ENCODE results near the gene SPANXN3.

Gene SPANXN3

DNA sequence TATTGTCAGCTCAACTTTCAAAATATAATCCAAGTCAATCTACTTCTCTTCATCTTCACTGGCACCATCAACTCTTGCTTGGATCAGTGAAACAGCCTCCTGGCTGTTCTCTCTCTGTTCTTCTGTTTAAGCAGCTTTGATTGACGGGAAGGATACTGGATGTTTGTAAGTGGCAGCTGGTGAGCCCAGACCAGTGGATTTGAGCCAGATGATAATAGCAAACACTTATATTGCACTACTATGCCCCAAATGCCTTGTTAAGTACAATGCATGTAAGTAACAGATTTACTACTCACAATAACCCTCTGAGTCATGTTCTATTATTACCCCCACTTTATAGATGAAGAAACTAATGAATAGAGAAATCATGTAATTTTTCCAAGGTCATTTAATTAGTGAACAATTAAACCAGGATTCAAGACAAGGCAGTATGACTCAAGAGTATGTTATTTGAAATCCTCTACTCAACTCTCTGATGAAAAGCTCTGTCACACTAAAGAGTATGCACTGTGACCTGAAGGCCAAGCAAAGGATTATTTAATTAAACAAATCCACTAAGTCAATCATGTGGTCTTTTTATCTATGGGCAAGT is 44.8 kb downstream of the SPANXN3 start:
- ATAC-seq, result no peak
- no peak for TF ChIP-seq OSR1 (CRISPR knock-in tag; IDR thresholded peaks at IDR 0.05)
- TF ChIP-seq ZC3H10 (CRISPR knock-in tag; IDR thresholded peaks at IDR 0.05), result no peak
- TF ChIP-seq ESRRG (CRISPR knock-in tag; IDR thresholded peaks at IDR 0.05), result no peak
- TF ChIP-seq, protein P1, sequence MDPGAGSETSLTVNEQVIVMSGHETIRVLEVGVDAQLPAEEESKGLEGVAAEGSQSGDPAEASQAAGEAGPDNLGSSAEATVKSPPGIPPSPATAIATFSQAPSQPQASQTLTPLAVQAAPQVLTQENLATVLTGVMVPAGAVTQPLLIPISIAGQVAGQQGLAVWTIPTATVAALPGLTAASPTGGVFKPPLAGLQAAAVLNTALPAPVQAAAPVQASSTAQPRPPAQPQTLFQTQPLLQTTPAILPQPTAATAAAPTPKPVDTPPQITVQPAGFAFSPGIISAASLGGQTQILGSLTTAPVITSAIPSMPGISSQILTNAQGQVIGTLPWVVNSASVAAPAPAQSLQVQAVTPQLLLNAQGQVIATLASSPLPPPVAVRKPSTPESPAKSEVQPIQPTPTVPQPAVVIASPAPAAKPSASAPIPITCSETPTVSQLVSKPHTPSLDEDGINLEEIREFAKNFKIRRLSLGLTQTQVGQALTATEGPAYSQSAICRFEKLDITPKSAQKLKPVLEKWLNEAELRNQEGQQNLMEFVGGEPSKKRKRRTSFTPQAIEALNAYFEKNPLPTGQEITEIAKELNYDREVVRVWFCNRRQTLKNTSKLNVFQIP (CRISPR knock-in tag; IDR thresholded peaks at IDR 0.05; ENCODE audit: borderline replicate concordance, low read depth), result no peak
- TF ChIP-seq TCF4 (CRISPR knock-in tag; IDR thresholded peaks at IDR 0.05; ENCODE audit: borderline replicate concordance), result no peak
- TF ChIP-seq ZFP3 (CRISPR knock-in tag; IDR thresholded peaks at IDR 0.05), result no peak

DNA sequence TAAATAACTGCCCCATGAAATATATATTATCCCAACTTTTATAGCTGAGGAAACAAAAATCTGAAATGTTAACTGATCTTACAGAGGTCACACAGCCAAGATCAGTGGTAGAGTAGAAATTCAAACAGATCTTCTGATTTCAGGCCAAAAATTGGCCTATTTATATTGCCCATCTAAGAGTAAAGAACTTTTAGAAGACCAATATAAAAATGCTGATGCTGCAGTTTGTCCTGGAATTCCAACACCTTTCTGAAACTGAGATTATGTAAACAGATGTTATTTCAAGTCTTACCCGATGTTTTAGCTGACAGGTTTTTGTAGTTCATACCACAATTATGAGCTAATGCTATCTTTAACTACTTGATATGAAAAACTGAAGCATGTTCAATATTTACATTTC is 51.1 kb downstream of the SPANXN3 start:
- no peak for TF ChIP-seq ESRRG (CRISPR knock-in tag; IDR thresholded peaks at IDR 0.05)
- TF ChIP-seq, protein P1 (CRISPR knock-in tag; IDR thresholded peaks at IDR 0.05; ENCODE audit: borderline replicate concordance, low read depth), result no peak
- TF ChIP-seq ZFP3 (CRISPR knock-in tag; IDR thresholded peaks at IDR 0.05), result no peak
- TF ChIP-seq ZNF565 (CRISPR knock-in tag; conservative IDR thresholded peaks at IDR 0.05; ENCODE audit: low read depth), result no peak
- no peak for TF ChIP-seq CSDC2 (CRISPR knock-in tag; IDR thresholded peaks at IDR 0.05)
- no peak for TF ChIP-seq GLIS3 (CRISPR knock-in tag; IDR thresholded peaks at IDR 0.05)
- TF ChIP-seq, protein P2, sequence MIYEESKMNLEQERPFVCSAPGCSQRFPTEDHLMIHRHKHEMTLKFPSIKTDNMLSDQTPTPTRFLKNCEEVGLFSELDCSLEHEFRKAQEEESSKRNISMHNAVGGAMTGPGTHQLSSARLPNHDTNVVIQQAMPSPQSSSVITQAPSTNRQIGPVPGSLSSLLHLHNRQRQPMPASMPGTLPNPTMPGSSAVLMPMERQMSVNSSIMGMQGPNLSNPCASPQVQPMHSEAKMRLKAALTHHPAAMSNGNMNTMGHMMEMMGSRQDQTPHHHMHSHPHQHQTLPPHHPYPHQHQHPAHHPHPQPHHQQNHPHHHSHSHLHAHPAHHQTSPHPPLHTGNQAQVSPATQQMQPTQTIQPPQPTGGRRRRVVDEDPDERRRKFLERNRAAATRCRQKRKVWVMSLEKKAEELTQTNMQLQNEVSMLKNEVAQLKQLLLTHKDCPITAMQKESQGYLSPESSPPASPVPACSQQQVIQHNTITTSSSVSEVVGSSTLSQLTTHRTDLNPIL (CRISPR knock-in tag; IDR thresholded peaks at IDR 0.05; ENCODE audit: low read depth), result no peak
- no peak for ATAC-seq

DNA sequence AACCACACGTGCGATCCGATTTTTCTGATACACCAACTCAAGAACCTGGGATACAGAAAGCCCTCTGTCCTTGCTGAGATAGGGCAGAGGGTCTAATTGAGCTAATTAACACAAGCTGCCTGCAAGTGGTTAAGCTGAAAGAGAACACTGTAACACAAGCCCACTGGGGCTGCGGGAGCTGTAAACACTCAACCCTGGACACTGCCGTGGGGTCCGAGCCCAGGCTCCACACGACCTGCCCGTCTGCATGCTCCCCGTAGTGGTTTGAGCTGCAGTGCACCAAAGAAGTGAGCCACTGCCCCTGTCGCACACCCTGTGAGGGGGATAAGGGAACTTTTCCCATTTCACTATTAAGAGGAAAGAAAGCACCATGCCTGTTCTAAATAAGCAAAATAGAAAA is 54.6 kb downstream of the SPANXN3 start:
- no peak for TF ChIP-seq ZFP30 (CRISPR knock-in tag; IDR thresholded peaks at IDR 0.05)
- no peak for TF ChIP-seq ARNTL (CRISPR knock-in tag; IDR thresholded peaks at IDR 0.05; ENCODE audit: borderline replicate concordance, low read depth)
- TF ChIP-seq ZNF565 (CRISPR knock-in tag; conservative IDR thresholded peaks at IDR 0.05; ENCODE audit: low read depth), result no peak
- ATAC-seq, result no peak

DNA sequence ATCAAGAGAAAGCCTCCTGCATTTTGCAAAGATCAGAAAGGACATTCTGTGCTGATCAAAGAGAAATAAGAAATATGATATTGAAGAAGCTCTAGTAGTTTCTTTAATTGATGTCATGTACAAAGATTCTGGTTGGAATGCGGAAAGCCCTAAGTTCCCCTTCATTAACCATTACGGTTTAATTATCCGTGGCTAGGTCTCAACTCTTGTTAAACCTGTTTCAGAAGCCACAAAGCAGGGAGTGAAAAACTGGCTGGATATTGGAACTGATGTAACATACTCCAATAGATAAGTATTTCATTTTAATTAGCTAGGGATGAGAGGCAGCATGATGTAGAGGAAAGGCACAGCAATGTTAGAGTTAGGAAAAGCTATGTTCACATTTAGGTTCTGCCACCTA is 55.7 kb downstream of the SPANXN3 start:
- TF ChIP-seq, protein P2 (CRISPR knock-in tag; IDR thresholded peaks at IDR 0.05; ENCODE audit: low read depth), result no peak
- TF ChIP-seq TOX (CRISPR knock-in tag; IDR thresholded peaks at IDR 0.05; ENCODE audit: borderline replicate concordance), result no peak
- no peak for TF ChIP-seq SNAI2 (CRISPR knock-in tag; IDR thresholded peaks at IDR 0.05)
- TF ChIP-seq GLIS3 (CRISPR knock-in tag; IDR thresholded peaks at IDR 0.05), result no peak
- TF ChIP-seq ZC3H10 (CRISPR knock-in tag; IDR thresholded peaks at IDR 0.05), result no peak
- TF ChIP-seq ZFP3 (CRISPR knock-in tag; IDR thresholded peaks at IDR 0.05), result no peak
- TF ChIP-seq, protein P3, sequence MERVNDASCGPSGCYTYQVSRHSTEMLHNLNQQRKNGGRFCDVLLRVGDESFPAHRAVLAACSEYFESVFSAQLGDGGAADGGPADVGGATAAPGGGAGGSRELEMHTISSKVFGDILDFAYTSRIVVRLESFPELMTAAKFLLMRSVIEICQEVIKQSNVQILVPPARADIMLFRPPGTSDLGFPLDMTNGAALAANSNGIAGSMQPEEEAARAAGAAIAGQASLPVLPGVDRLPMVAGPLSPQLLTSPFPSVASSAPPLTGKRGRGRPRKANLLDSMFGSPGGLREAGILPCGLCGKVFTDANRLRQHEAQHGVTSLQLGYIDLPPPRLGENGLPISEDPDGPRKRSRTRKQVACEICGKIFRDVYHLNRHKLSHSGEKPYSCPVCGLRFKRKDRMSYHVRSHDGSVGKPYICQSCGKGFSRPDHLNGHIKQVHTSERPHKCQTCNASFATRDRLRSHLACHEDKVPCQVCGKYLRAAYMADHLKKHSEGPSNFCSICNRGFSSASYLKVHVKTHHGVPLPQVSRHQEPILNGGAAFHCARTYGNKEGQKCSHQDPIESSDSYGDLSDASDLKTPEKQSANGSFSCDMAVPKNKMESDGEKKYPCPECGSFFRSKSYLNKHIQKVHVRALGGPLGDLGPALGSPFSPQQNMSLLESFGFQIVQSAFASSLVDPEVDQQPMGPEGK (CRISPR knock-in tag; IDR thresholded peaks at IDR 0.05; ENCODE audit: borderline replicate concordance), result no peak
- TF ChIP-seq PPARA (CRISPR knock-in tag; IDR thresholded peaks at IDR 0.05; ENCODE audit: borderline replicate concordance), result no peak
- TF ChIP-seq OSR1 (CRISPR knock-in tag; IDR thresholded peaks at IDR 0.05), result no peak
- TF ChIP-seq, protein P4, sequence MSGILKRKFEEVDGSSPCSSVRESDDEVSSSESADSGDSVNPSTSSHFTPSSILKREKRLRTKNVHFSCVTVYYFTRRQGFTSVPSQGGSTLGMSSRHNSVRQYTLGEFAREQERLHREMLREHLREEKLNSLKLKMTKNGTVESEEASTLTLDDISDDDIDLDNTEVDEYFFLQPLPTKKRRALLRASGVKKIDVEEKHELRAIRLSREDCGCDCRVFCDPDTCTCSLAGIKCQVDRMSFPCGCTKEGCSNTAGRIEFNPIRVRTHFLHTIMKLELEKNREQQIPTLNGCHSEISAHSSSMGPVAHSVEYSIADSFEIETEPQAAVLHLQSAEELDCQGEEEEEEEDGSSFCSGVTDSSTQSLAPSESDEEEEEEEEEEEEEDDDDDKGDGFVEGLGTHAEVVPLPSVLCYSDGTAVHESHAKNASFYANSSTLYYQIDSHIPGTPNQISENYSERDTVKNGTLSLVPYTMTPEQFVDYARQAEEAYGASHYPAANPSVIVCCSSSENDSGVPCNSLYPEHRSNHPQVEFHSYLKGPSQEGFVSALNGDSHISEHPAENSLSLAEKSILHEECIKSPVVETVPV (CRISPR knock-in tag; IDR thresholded peaks at IDR 0.05), result no peak
- no peak for TF ChIP-seq CSDC2 (CRISPR knock-in tag; IDR thresholded peaks at IDR 0.05)
- TF ChIP-seq, protein P1 (CRISPR knock-in tag; IDR thresholded peaks at IDR 0.05; ENCODE audit: borderline replicate concordance, low read depth), result no peak
- no peak for TF ChIP-seq ZNF565 (CRISPR knock-in tag; conservative IDR thresholded peaks at IDR 0.05; ENCODE audit: low read depth)
- TF ChIP-seq ZNF70 (CRISPR knock-in tag; IDR thresholded peaks at IDR 0.05), result no peak
- no peak for TF ChIP-seq BACH2 (CRISPR knock-in tag; IDR thresholded peaks at IDR 0.05; ENCODE audit: borderline replicate concordance)
- TF ChIP-seq RARB (CRISPR knock-in tag; IDR thresholded peaks at IDR 0.05), result no peak
- TF ChIP-seq TCF4 (CRISPR knock-in tag; IDR thresholded peaks at IDR 0.05; ENCODE audit: borderline replicate concordance), result no peak
- ATAC-seq, result no peak

Measured in SK-N-SH treated with all-trans-retinoic acid at 6 μM for 48 hours (cell line).